ENCODE data around the gene TREM1. TPM values are rescaled to one million over a fixed set of nuclear protein-coding genes. Genes with fewer than 3 reads are reported as not detected.
"Not testable (repeated sequence)": the region's sequence is repeated elsewhere in the genome, so short reads cannot be mapped to it uniquely, and the experiment has no call there.

Gene TREM1
- polyA plus RNA-seq, 5 donors, result 0.61 to 2.8 (median 1.4) TPM

DNA sequence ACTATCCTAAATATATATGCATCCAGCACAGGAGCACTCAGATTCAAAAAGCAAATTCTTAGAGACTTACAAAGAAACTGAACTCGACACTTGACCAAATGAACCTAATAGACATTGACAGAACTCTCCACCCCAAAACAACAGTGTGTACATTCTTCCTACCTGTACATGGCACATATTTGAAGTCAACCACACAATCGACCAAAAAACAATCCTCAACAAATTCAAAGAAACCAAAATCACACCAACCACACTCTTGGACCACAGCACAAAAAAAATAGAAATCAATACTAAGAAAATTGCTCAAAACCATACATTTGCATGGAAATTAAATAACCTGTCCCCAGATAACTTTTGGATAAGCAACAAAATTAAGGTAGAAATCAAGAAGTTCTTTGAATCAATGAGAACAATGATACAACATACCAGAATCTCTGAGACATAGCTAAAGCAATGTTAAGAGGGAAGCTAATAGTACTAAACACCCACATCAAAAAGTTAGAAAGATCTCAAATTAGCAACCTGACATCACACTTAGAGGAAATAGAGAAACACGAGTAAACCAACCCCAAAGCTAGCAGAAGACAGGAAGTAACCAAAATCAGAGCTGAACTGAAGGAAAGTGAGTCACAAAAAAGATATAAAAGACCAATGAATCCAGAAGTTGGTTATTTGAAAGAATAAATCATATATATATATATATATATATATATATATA is 12.5 kb upstream of the TREM1 start:
- no peak for DNase-seq

- DNase-seq, result not testable (repeated sequence)
Measured at GRCh38 chr6:41297248-41297647, 10.8 kb upstream of the TREM1 start.

DNA sequence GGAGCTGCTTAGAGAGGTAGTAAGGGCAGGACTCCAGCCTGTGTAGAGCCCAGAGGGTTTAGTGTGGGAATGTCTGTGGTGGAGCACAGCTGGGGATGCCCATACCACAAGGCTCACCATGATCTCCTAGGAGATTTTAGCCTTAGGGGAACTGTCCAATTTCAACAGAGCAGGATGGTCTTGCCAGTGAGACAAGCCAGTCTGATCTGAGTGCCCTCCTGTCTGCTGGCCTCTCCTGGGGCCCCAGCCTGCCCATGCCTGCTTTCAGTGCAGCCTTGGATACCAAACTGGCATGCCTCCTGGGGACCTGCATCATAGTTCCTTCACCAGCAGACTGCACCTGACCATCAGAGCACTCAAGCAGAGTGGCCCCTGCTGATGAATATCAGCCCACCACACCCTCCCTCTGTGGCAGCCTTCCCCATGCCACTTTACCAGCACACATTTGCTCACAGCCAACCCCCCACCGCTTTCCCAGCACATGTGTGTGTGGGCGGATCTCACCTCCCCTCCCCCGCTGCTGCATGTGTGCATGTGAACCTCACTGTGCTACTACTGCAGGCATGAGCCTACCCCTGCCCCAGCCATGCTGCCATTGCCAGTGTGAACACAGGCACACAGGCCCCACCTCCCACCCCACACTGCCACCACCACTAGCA is 7.9 kb upstream of the TREM1 start:
- DNase-seq, result no peak

DNA sequence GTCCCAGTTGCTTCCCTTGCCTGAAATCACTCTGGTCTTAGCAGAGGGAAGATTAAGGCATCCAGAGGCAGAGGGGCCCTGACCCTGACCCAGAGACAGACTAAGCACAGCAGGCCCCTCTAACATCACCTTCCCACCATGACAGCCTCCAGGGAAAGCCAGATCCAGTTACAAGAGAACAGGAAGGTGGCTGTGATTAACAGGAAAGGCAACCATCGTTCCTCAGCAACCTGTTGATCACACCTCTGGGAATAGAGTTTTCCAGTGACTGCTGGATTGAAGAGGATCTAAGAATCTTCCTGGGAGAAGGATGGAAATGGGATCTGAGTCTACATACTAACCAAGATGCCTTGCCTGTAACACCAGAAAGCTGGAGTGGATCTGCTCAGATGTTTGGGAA is 5.2 kb upstream of the TREM1 start:
- no peak for DNase-seq

DNA sequence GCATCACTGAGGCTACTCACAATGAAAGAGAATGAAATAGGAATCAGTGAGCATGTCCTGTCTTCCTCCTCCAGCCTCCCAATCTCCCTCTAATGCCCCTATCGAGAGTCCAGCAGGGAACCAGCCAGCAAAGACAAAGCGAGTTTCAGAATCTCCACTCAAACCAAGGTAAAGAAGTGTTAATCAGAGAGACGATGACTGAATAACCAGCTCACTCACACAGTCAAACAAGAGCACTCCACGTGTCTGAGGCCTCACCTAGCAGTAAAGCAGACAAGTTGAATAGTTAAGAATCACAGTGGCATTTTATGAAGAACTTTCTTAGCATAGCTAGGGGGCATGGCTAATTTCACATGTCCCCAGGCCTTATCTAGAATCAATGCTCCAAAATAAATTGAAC is 3.3 kb upstream of the TREM1 start:
- DNase-seq, result no peak

DNA sequence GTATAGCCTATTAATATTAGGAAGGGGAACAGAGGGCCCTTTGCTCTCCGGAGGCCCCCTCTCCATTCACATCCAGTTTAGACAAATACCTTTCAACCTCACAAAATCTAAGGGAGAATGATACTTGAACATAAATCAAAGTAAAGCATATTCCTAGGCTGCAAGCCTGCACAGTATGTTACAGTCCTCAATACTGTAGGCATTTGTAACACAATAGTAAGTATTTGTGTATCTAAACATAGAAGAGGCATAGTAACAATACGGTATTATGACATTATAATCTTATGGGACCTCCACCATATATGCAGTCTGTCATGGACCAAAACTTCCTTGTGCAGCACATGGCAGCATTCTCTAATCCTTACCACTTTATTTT is 2.3 kb upstream of the TREM1 start:
- no peak for DNase-seq

- DNase-seq, result no peak
Measured at GRCh38 chr6:41288030-41288753, 1.7 kb upstream of the TREM1 start.

- DNase-seq, result peak; percentile 34 to 42
Measured at GRCh38 chr6:41284726-41285125, 1.8 kb downstream of the TREM1 start.

- DNase-seq, result no peak
Measured at GRCh38 chr6:41283600-41283999, 2.9 kb downstream of the TREM1 start.

DNA sequence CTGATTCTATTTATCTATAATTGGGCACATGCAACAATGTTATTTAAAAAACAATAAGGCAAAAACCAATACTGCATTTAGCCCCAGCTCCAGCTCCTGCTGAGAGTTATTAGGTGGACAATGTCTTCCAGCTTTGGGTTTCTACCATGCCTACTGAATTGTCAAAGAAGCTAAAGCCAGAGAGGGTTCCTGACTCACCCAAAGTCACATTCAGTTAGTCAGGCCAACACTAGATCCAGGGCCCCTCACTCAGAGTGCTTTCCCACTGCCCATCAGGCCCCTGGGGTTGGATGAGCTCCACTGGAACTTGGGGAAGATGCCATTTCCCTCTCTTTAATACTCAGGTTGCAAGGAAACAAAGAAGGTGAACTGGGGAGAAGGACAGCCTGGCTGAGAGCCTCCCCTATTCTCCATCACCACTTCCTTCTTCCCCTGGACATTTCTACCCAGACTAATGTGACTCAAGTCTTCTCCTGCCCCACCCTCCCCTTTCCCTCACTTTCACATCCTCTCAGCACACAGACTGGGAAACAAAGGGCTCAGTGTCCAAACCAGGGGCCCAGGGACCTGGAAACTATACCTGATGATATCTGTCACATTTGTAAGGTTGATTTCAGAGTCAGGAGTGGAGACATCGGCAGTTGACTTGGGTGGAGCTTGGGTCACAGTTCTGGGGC is 6.0 kb downstream of the TREM1 start:
- no peak for DNase-seq

- peak; percentile 58 to 68 for DNase-seq
Measured at GRCh38 chr6:41278699-41279405, 7.6 kb downstream of the TREM1 start.

DNA sequence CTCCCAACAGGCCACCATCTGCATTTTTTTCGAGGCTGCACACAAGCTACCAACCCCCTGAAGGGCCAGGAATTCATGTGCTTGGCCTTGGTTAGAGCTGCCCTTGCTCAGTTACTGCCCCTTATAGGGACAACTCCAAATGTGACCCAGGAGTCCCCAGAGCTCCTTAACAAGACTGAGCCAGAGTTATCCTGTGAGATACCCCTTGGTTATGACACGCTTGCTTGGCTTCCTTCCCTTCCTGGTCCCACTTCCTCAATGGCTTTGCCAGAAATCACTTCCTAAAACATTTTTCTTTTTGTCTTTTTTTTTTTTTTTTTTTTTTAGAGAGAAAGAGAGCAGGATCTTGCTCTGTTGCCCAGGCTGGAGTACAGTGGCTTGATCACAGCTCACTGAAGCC is 8.9 kb downstream of the TREM1 start:
- no peak for DNase-seq

DNA sequence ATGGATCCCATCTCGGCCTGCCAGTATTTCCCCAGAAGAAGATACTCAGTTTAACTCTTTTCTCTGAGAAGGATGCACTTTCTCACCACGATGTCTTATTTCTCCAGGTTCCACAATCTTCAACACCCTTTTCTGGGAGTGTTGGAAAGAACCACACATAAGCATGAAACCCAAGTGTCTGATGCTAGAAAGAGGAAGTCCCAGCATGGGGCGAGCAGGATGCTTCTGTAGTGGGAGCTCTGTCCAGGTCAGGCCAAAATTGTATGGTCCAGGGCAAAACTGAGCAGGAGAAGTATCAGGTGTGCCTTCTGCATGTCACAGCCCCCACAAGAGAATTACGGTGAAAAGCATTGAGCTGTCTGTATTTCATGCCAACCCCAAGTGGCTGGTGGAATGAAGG is 11.0 kb downstream of the TREM1 start:
- DNase-seq, result no peak

- no peak for DNase-seq
Measured at GRCh38 chr6:41274256-41274655, 12.2 kb downstream of the TREM1 start.

GRCh38 chr6:41273714-41274113 is 12.8 kb downstream of the TREM1 start:
- DNase-seq, result no peak

GRCh38 chr6:41272591-41273240 is 13.8 kb downstream of the TREM1 start:
- DNase-seq, result no peak

- DNase-seq, result no peak
Measured at GRCh38 chr6:41271901-41272395, 14.5 kb downstream of the TREM1 start.

DNA sequence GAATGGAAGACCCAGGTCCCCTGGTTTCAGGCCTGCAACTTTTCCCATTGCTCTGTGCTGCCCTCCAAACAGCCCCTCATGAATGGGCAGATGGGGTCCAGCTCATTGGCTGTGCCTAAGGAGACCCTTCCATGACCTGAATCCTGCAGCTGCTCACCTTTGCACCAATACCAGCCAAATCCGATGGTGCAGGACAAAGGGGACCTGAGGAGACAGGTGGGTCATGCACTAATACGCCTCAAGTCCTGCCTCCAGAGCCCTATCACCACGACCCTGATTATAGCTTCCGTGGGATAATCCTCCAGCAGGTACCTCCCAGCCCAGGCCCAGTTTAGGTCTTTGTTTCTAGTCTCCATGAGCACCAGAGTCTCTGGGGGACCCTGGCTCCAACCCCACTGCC is 16.8 kb downstream of the TREM1 start:
- DNase-seq, result no peak

- DNase-seq, result no peak
Measured at GRCh38 chr6:41269166-41269565, 17.3 kb downstream of the TREM1 start.

GRCh38 chr6:41268478-41268877 is 18.0 kb downstream of the TREM1 start:
- no peak for DNase-seq

GRCh38 chr6:41266541-41266940 is 19.9 kb downstream of the TREM1 start:
- no peak for DNase-seq
